ENCODE measurements around the gene ASIC2.

DNA sequence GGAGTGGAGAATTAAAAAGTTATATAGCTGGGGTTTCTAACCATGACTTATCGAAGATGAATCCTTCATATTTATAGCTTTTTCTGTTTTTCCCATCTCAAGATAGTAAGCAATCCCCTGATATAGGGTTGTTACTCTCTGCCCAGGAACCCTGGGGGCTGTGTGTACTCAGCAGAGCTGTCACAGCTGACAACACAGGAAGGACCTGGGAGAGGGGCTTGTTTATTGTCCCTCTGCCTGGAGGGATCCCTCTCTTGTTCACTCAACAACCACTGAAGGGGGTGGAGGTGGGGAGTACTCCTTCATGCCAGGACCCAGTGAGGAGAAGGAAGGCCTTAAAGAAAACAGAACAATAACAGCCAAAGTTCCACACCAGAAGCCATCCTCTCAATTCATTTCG is 19.8 kb downstream of the ASIC2 start:
- TF ChIP-seq, protein P1, sequence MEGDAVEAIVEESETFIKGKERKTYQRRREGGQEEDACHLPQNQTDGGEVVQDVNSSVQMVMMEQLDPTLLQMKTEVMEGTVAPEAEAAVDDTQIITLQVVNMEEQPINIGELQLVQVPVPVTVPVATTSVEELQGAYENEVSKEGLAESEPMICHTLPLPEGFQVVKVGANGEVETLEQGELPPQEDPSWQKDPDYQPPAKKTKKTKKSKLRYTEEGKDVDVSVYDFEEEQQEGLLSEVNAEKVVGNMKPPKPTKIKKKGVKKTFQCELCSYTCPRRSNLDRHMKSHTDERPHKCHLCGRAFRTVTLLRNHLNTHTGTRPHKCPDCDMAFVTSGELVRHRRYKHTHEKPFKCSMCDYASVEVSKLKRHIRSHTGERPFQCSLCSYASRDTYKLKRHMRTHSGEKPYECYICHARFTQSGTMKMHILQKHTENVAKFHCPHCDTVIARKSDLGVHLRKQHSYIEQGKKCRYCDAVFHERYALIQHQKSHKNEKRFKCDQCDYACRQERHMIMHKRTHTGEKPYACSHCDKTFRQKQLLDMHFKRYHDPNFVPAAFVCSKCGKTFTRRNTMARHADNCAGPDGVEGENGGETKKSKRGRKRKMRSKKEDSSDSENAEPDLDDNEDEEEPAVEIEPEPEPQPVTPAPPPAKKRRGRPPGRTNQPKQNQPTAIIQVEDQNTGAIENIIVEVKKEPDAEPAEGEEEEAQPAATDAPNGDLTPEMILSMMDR (IDR thresholded peaks at IDR 0.05; ENCODE audit: insufficient read depth, low read length) = no peak
- no peak for TF ChIP-seq POLR2AphosphoS5 (IDR thresholded peaks at IDR 0.05; ENCODE audit: low read depth)
- TF ChIP-seq SPI1 (IDR thresholded peaks at IDR 0.05; ENCODE audit: borderline replicate concordance, low read depth) = no peak
- TF ChIP-seq, protein P2, sequence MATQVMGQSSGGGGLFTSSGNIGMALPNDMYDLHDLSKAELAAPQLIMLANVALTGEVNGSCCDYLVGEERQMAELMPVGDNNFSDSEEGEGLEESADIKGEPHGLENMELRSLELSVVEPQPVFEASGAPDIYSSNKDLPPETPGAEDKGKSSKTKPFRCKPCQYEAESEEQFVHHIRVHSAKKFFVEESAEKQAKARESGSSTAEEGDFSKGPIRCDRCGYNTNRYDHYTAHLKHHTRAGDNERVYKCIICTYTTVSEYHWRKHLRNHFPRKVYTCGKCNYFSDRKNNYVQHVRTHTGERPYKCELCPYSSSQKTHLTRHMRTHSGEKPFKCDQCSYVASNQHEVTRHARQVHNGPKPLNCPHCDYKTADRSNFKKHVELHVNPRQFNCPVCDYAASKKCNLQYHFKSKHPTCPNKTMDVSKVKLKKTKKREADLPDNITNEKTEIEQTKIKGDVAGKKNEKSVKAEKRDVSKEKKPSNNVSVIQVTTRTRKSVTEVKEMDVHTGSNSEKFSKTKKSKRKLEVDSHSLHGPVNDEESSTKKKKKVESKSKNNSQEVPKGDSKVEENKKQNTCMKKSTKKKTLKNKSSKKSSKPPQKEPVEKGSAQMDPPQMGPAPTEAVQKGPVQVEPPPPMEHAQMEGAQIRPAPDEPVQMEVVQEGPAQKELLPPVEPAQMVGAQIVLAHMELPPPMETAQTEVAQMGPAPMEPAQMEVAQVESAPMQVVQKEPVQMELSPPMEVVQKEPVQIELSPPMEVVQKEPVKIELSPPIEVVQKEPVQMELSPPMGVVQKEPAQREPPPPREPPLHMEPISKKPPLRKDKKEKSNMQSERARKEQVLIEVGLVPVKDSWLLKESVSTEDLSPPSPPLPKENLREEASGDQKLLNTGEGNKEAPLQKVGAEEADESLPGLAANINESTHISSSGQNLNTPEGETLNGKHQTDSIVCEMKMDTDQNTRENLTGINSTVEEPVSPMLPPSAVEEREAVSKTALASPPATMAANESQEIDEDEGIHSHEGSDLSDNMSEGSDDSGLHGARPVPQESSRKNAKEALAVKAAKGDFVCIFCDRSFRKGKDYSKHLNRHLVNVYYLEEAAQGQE (IDR thresholded peaks at IDR 0.05; ENCODE audit: insufficient replicate concordance, low read depth) = no peak

Data from HL-60 (cell line).